ACHN (cell line): Measurements from ENCODE around the gene SYT6.

Experiments
- DNase-seq: peaks from one replicate; pipeline ENCODE4 v3.0.0-alpha.2; 2015
- in situ Hi-C: cut with HindIII; loops from 2 replicates; pipeline ENCODE4 v1.10.0; 2017; ENCODE audit warnings: low sequenced_read_pairs, low pct_ligation_motif_present, low pct_unique_long_range_greater_than_20kb

SYT6 gene

DNA sequence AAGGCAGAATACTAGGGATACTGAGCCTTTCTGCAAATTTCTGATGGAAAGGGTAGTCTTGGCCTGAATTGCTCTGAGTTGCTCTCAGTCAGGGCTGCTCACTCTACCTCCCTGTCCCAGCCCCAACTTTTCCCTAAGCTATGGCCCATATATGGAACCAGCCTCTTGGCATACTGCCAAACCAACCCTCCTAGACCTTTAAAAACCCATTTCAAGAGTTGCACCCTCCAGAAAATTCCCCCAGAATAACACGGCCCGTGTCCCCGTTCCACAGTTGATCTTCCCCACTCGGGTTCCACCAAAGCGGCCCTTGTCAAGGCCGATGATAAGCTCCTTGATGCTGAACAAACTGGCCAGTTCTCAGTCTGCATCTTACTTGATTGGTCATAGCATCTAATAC, 25.4 kb downstream of the SYT6 start:
- in situ Hi-C loops = no loop called here

DNA sequence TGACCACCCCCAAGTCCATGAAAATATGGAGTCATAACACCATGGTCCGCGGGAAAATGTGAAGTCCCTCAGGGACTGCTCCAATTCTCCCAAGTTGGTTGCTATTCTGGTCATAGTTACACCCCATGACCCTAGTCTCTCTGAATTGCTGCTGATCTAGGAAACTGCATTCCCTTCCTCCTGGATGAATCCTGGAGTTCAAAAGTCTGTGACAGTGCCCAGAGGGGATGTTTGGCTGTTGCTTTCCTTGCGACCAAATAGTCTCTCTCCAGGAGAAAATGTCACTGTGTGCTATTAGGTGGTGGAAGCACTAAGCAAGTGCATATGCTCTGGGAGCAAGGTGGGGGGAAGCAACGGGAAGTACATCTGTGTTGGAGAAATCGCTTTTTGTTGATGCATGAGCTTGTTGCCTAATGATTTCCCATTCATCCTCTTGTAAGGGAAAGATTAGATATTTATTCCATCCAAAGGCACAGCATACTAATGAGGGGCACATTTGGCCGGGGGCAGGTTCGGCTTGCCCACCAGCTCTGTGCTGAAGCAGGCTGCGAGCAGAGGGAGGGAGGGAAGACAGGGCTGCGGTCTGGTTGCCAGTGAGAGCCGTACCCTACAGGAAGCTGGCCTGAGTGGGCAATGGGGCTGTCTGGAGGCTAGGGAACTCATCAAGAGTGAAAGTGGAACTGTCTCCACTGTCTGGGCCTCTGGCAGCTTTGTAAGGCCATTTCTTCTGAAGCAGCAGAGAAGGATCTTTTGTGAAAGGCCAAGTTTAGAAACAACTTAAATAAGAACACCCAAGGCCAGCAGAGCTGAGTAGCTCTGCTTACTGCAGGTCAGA, 27.2 kb downstream of the SYT6 start:
- in situ Hi-C loops = no loop called here

More for the DNA sequence above, 25.4 kb downstream of the SYT6 start:
- no peak for DNase-seq

GRCh38 chr1:114124644-114125043, 29.0 kb downstream of the SYT6 start:
- DNase-seq = no peak
- in situ Hi-C loops = no loop called here

More for the DNA sequence above, 27.2 kb downstream of the SYT6 start:
- DNase-seq = no peak

DNA sequence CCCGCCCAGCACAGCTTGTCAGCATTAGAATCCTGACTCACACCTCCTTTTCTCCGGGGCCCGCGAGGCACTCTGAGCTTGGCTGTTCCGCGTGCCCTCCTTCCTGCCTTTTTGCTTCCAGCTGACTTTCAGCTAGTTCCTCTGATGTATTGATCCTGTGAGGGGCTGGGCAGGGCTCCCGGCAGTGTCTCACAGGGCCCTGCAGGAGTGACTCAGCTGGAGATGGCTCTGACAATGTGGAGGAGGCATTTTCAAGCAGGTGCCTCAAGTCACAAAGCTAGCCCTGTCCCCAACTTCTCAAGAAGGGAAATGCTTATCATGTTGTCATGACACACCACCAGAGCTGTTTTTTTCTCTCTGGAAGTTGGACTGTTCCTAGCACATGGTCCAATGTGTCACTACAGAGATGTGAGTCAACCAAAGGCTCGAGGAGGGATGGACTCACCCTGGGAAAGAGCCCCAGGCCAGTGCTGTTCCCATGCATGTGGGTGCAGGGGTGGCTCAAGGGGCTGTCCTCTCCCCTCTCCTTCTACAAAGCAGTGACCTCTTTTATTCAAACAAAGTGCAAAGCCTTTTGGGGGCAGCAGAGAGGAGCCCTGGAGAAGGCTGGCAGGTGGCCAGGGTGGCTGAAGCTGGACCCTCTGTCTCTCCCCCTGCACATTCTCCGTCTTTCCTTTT, 30.6 kb downstream of the SYT6 start:
- DNase-seq = no peak
- in situ Hi-C loops = no loop called here

DNA sequence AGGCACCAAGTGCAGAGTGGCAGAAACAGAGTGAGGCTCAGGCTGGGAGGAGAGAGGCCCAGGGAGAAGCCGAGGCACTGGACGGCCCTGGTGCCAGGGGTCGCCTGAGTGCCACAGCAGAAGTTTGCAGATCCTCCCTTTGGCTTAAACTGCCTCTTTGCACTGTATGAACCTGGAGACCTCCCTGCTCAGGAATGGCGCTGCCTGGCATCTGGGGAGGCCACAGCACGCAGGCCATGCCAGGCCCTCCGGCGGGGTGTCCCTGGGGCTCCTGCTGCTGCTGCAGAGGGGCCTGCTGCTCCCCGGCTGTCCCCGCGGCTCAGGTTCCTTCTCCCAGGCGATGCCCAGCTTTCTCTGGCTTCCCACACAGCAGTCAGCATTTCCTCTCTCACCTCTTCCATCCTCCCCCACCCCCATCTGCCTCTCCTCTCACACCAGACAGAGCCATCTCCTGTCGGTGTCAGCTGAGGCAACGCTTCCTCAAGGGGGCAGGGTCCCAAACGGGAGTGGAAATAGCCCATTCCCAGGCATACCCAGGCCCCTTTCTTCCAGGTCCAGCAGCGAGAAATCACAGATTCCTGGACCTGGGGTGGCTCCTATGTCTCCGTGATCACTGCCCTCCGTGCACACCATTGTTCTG, 35.2 kb downstream of the SYT6 start:
- DNase-seq = no peak
- in situ Hi-C loops = no loop called here

DNA sequence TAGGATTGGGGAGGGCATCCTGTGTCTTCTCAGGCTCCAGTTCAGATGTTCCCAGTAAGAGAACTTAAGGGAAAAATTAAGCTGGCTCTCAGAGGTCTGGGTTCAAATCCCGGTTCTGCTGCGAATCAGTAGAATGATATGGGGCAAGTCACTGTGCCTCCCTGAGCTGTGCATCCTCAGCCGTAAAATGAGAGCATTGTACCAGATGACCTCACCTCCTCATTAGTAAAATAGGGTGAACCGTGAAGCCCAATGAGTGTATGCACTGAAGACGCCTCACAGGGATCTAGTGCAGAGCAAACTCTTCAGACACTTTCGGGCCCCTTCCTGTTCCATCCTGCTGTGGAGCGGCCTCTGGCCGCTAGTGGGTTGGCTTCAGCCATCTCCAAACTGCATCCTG, 36.0 kb downstream of the SYT6 start:
- DNase-seq = no peak
- in situ Hi-C loops = no loop called here

DNA sequence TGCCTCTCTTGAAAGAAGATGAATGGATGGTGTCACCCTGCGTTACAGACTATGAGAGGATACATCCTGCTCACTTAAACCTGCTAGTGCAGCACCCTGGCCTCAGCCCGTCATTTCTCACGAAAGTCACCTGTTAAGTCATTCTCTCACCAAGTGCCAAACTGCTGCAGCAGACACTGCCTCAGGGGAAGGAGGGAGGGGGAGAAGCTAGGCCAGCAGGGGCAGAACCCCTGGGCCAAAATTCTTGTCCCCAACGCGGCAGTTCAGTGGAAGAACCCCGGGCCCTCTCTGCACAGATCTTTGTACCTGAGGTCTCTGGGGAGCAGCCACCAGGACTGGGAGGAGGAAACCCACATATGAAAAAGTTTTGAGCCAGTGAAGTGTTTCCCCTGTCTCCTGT, 37.6 kb downstream of the SYT6 start:
- DNase-seq = no peak
- in situ Hi-C loops = no loop called here

DNA sequence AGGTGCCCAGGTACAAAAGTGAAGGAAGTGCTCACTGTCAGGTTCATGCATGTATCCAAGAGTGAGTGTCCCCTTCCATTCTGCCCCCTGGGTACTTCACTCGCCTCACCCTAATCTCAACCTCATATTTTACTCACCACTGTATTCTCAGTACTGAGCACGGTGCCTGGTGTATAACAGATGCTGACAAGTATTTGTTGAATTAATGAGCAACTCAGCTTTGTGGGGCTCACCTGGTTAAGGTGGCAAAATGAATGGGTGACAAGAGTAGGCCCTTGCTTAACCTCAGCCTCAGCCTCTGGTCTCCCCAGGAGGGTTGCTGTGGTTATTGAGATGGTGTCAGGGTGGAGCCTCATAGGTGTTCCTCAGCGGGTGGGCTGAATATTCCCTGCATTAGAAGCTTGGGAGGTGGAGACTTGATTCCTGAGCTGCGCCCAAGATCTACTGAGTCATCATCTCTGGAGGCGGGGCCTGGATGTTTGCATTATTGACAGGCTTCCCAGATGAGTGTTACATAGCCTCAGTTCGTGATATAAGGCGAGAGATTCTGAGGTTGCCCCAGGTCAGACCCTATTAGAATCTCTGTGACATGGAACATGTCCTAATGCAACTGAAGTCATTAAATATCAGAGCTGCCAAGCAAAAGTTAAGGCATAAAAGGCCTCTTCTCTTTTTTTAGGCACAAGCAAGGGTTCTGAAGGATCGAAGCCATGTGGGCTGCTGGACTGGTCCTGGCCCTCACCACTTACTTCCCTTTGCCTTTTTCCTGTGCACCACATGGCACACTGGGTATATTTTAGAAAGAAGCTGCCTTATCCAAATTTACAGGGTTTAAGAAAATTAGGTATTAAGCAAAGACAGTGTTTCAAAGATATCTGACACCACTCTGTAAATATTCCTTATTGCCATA, 39.2 kb downstream of the SYT6 start:
- in situ Hi-C loops = no loop called here
- no peak for DNase-seq

DNA sequence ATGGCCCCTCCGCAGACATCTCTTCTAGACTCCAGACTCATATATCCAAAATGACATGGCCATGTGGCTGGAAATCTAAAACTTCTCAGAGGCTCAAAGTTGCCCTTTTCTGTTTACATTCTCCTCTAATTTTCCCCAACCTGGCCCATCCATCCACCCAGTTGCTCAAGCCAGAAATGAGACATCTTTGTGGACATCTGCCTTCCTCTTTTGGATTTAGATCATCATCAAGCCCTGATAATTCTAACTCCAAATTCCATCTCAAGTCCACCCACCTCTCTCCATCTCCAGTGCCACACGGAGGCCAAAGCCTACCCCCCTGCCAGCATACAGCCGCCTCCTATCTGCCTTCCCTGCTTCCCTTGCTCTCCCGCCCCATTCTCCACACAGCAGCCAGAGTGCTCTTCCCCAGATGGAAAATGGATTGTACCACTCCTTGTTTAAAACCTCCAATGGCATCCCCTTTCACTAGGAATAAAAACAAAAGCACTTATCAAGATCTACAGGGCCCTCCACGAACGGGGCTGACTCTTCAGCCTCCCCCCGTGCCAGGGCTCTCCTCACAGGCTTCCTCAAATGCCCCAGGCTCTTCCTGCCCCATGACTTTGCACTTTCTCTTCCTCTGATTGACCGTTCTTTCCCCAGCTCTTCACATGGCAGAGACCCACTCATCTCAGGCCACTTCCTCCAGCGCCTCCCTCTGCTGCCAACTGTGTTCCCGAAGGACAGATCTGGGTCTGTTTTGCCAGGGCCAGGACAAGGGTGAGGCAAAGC, 40.1 kb downstream of the SYT6 start:
- in situ Hi-C loops = no loop called here
- no peak for DNase-seq

GRCh38 chr1:114112775-114113174, 40.9 kb downstream of the SYT6 start:
- in situ Hi-C loops = no loop called here
- no peak for DNase-seq

DNA sequence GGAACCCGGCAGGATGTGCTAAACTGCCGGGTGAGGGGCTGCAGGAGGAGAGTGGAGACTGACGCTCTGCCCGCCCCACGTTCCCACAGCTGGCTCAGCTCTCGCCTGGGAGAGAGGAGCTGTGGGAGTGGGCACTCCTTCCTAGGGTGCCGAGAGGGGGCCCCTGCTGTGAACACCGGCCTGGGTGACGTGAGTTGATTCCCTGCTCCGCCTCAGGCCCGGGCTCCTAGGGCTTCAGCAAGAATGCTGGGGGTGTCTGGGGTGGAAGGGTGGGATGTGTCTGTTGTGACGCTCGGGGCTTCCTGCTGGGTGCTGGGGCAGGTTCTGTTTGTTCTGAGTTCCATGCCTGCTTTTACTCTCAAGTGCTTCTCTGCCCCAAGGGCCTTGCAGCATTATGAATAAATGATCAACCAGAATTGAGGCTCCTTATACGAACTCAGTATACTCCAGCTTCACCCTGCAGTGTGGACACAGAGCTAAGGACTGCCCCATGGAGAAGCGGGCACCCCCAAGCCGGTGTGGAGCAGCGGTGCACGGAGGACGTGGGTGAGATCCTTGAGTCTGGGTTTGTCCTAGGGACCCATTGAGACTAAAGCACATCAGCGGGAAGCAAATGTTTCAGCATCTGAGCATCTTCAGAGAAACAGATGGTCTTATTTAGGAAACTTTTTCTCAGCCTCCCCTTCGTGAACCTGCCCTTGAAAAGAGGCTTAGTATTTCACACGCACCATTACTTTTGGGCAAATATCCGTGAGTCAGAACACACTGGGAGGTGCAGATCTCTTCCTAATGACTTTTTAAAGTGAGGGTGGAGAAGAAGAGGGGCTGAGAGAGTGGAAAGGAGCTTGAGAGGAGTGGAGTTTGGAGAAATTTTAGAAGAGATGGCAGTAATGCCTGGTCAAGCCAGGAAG, 41.7 kb downstream of the SYT6 start:
- in situ Hi-C loops = no loop called here
- DNase-seq = no peak

DNA sequence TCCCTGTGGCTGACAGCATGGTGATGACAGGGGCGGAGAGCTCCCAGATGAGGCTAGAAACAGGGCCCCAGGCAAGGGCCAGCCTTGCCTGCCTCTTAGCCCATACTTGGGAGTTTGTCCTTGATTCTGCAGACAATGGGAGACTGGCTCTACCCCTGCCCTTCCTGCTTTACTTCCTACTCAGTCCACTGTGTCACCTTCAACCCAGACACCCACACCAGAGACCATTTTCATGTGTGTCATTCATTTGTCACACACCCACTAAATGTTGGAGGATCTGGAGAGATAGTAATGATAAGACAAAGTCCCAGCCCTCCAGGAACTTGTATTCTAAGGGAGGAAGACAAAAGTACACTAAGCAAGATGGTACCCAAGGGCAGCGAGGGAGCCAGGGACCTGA, 43.7 kb downstream of the SYT6 start:
- in situ Hi-C loops = no loop called here
- DNase-seq = no peak

DNA sequence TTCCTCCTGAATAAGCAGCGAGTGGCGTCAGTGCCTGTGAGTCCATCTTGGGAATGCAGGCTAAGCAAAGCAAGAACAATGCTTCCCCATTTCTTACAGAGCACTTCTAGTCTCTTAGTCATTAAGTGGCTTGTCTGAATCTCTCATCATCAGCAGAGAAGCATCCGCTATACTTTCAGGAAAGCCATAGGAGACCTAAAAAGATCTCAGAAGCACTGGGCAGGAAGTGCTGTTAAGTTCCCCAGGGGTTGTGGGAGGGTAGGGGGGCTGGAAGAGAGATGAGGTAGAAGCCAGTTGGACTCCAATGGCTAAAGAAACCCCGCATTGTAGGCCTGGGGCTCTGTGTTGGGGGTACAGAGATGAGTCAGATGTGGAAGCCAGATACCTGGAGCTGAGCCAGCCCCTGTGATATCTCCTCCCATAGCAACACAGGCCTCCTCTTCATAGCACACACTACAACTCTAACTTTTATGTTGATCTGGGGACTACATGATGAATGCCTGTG, 44.9 kb downstream of the SYT6 start:
- DNase-seq = no peak
- in situ Hi-C loops = no loop called here

- no peak for DNase-seq
- in situ Hi-C loops = no loop called here
These were observed 45.9 kb downstream of the SYT6 start for GRCh38 chr1:114107474-114108435.

DNA sequence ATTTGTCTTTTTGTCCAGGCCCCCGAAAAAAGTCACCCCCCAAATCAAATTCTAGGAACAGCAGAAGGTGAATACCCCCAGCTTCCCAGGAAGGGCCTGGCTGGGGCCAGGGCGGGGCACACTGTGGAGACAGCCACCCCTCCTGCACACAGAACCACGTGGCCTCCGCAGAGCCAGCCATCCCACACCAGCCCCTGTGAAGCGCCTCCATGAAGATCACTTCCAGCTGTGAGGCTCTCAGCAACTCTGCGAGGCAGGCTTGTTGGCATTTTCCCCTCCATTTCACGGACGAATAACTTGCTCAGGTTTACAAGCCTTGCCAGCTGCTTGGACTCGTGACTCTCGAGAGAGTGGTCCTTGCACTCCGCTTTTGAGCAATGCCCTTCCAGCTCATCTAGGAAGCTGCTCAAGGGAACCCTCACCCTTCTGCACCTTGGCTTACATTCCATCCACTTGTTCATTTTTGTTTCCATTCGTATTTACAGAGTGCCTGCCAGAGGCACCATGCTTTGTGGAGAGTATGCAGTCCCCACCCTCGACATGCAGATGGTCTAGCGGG, 48.2 kb downstream of the SYT6 start:
- no peak for DNase-seq
- in situ Hi-C loops = no loop called here

GRCh38 chr1:114104949-114105348, 48.7 kb downstream of the SYT6 start:
- no peak for DNase-seq
- in situ Hi-C loops = no loop called here
